Right lobe of liver (tissue), 6 donors: Measurements from ENCODE around the gene PAN3. TPM values are rescaled to one million over a fixed set of nuclear protein-coding genes. Genes with fewer than 3 reads are reported as not detected.

ENCODE experiments used
- ATAC-seq, 4 donors: fragments of 200-7000 bp; cut with Tn5 transposase; one replicate each; pipeline ENCODE4 v1.9.1; 2020; ENCODE audit warnings: mild to moderate bottlenecking in 4 of 4, moderate library complexity in 4 of 4
- DNase-seq, 3 donors: peaks; one replicate each; pipeline ENCODE4 v3.0.0-alpha.2; 2020
- H3K27ac ChIP-seq, 3 donors: fragments of 200-600 bp; one replicate each; pipeline ENCODE4 v1.8.0; 2022
- H3K27me3 ChIP-seq, 2 donors: fragments of 200-600 bp; one replicate each; pipeline ENCODE4 v1.8.0; 2022
- H3K36me3 ChIP-seq, 4 donors: fragments of 200-600 bp; sonication (generic) in 1 of 4; one replicate each; pipeline versions ENCODE4 v1.5.1 to v1.8.0; 2017 to 2022; ENCODE audit warnings: control low read depth in 1 of 4
- H3K4me1 ChIP-seq, 4 donors: fragments of 200-600 bp; sonication (generic) in 1 of 4; one replicate each; pipeline versions ENCODE4 v1.5.1 to v1.8.0; 2017 to 2022; ENCODE audit warnings: control low read depth in 1 of 4
- H3K4me3 ChIP-seq, 3 donors: fragments of 200-600 bp; one replicate each; pipeline ENCODE4 v1.8.0; 2022
- H3K9me3 ChIP-seq, 4 donors: fragments of 200-600 bp; sonication (generic) in 1 of 4; one replicate each; pipeline versions ENCODE4 v1.5.1 to v1.8.0; 2017 to 2022; ENCODE audit warnings: control low read depth in 1 of 4
- CTCF ChIP-seq, 4 donors: fragments of 200-600 bp in 3 of 4; fragments of 450-650 bp in 1 of 4; IDR thresholded peaks; one replicate each; pipeline versions ENCODE4 v1.5.1 to v1.8.0; 2016 to 2022; ENCODE audit warnings: antibody characterized with exemption in 4 of 4, mild to moderate bottlenecking in 2 of 4
- POLR2A ChIP-seq: fragments of 450-650 bp; IDR thresholded peaks from one replicate; pipeline ENCODE4 v1.6.1; 2017; ENCODE audit warnings: antibody characterized with exemption, mild to moderate bottlenecking
- WGBS: methylation state at CpG from one replicate; pipeline ENCODE4 v1.1.6; 2018; ENCODE audit warnings: low coverage, low lambda C conversion rate; ENCODE audit not compliant: insufficient coverage; ENCODE audit errors: missing lambda C conversion rate; 5-methylcytosine and 5-hydroxymethylcytosine counted together
- intact Hi-C, 2 donors: fragments of 100-400 bp; cut with DNase I; formaldehyde crosslinking; loops; one replicate each; pipeline versions ENCODE4 v1.11.2 to v1.14.1; 2022
- long read RNA-seq: library from polyadenylated mRNA; unstranded; transcript quantifications from one replicate; pipeline ENCODE4 v2.0.0, GENCODE V29; 2019
- total RNA-seq, 6 experiments: library from RNA; depleted of rRNA in 2 of 6; stranded (reverse); fragments of >200 nt in 2 of 6; fragmentation: NEBNext Ultra II Directional in 3 of 6; extraction: Animal tissue kit (Norgen Biotek cat#: 25700) in 3 of 6; gene quantifications; one replicate each; pipeline versions ENCODE4 v1.1.0 to v1.2.4, GENCODE V29; 2016 to 2023
- donor health status: DM: no; HTN: yes; CAD: no.
- donor health status: DM: no; HTN: no; CAD: no.
- donor health status: DM: no; HTN: no; CAD: no.
- donor health status: DM: no; HTN: yes; CAD: no.
- donor health status: DM: no; HTN: yes; CAD: no.

The PAN3 gene
- 10 to 100 TPM in 4 of 6 experiments, 1 to 10 TPM in 2; 7.0 to 12.5 (median 10.2) TPM for total RNA-seq
- long read RNA-seq, partial matches to known transcripts = 1 of 2 reads
- long read RNA-seq, other reads (novel, unspliced or antisense) = 1 of 2 reads

- WGBS = under 1% methylated on average over 38 of the region's 84 CpGs
- H3K4me3 ChIP-seq = peak within 1 kb of the TSS; percentile 87 to 99 (median 95)
- intact Hi-C loops = no loop called here
- H3K9me3 ChIP-seq = no peaks in the 10 kb centered on the region
- ATAC-seq (peak; percentile 79 to 87 (median 84)), DNase-seq (peak; percentile 94 to 95 (median 94))
- no peaks in the 10 kb centered on the region for H3K36me3 ChIP-seq
- H3K4me1 ChIP-seq = peaks cover 0 to 13% (median 6%) of the 10 kb centered on the region in 4 donors
- H3K27ac ChIP-seq = peak within 1 kb of the TSS; percentile 96 to 97 (median 97)
- peak; percentile 65 for TF ChIP-seq POLR2A
- peak in 3 of 4 donors; percentile 9 to 17 (median 12) for TF ChIP-seq CTCF (IDR thresholded peaks at IDR 0.05)
- no peaks in the 10 kb centered on the region for H3K27me3 ChIP-seq
Observed at GRCh38 chr13:28138012-28138755, at the start of gene PAN3. TSS of gene PAN3 (plus strand) at chr13:28138545. CDS start at chr13:28138658, 113 bp downstream.

DNA sequence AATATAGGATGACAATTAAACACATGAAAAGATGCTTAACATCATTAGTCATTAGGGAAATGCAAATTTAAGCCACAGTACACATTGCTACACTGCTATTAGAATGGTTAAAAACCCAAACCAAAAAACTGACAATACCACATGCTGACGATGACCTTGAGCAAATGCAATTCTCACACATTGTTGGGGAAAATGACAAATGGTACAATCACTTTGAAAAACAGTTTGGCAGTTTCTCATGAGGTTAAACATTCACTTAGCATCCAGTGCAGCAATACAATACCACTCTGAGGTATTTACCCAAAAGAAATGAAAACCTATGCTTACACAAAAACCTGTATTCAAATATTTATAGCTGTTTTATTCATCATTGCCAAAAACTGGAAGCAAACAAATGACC, 49.3 kb upstream of the PAN3 start:
- intact Hi-C loops = no loop called here
- no peak for DNase-seq
- WGBS = 36% methylated on average over 1 of the region's 1 CpG

GRCh38 chr13:28092431-28092830, 45.9 kb upstream of the PAN3 start:
- DNase-seq (no peak), ATAC-seq (no peak)
- intact Hi-C loops = no loop called here
- Histone ChIP-seq H3K36me3 (no peaks in the 10 kb centered on the region), H3K4me3 (no peak overlapping the region), H3K9me3 (no peaks in the 10 kb centered on the region), H3K27ac (no peak overlapping the region), H3K27me3 (no peaks in the 10 kb centered on the region), H3K4me1 (no peaks in the 10 kb centered on the region)
- 31% methylated on average over 2 of the region's 2 CpGs for WGBS
- TF ChIP-seq CTCF (IDR thresholded peaks at IDR 0.05) = no peak
- TF ChIP-seq POLR2A = no peak

More for the DNA sequence above, 49.3 kb upstream of the PAN3 start:
- H3K27ac ChIP-seq = no peak overlapping the region
- no peaks in the 10 kb centered on the region for H3K27me3 ChIP-seq
- H3K9me3 ChIP-seq = no peaks in the 10 kb centered on the region
- H3K4me1 ChIP-seq = no peaks in the 10 kb centered on the region
- no peak for TF ChIP-seq CTCF (IDR thresholded peaks at IDR 0.05)
- no peak for TF ChIP-seq POLR2A
- H3K4me3 ChIP-seq = no peak overlapping the region
- no peak for ATAC-seq
- no peaks in the 10 kb centered on the region for H3K36me3 ChIP-seq

DNA sequence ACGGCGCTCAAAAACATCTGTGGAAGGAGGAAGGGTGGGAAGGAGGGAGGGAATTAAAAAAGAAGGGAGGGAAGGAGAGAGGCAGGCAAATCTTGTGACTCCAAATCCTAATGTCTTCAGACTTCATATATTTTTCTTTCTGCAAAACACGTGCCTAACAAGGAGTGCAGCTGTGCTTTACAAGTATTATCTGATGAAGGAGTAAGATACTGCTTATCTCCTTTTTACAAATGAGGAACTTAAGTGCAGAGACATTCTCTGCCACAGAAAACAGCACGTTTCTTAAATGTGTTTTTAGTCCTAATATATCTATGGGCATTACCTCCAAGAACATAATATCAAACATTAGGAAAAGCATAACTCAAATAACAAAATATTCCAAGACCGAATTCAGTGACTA, 44.5 kb upstream of the PAN3 start:
- H3K27ac ChIP-seq = no peak overlapping the region
- no peak overlapping the region for H3K4me3 ChIP-seq
- TF ChIP-seq CTCF (IDR thresholded peaks at IDR 0.05) (no peak), POLR2A (no peak)
- no peaks in the 10 kb centered on the region for H3K36me3 ChIP-seq
- H3K4me1 ChIP-seq = no peaks in the 10 kb centered on the region
- intact Hi-C loops = no loop called here
- 20% methylated on average over 5 of the region's 5 CpGs for WGBS
- no peaks in the 10 kb centered on the region for H3K9me3 ChIP-seq
- DNase-seq = no peak
- H3K27me3 ChIP-seq = peaks cover 0 to 4% of the 10 kb centered on the region in 2 donors
- no peak for ATAC-seq
